IPS-11a (cell line): Measurements from ENCODE around the gene SYNPO2.
"Not testable (repeated sequence)": the region's sequence is repeated elsewhere in the genome, so short reads cannot be mapped to it uniquely, and the experiment has no call there.

ENCODE experiments used
- H3K4me3 ChIP-seq: one replicate; pipeline ENCODE4 v1.5.1; 2013; ENCODE audit warnings: low read depth, low read length, control low read depth

Gene SYNPO2

DNA sequence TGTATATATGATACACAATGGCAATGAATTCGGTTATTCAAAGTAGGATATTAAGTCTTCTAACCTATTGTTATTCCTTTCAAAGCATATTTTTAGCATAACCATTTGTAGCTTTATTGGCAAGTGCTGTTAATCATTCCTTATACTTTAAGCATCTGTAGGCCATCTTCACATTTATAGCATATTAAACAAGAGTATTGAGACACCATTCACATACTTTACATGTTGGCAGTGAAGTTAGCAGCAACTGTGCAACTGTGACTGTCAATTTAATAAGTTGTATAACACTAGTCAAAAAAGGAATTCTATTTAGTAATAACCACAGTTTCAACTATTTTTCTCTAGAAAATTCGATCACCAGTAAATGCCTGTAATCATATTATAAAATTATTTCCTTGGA is 139.6 kb downstream of the SYNPO2 start:
- no peak overlapping the region for H3K4me3 ChIP-seq

DNA sequence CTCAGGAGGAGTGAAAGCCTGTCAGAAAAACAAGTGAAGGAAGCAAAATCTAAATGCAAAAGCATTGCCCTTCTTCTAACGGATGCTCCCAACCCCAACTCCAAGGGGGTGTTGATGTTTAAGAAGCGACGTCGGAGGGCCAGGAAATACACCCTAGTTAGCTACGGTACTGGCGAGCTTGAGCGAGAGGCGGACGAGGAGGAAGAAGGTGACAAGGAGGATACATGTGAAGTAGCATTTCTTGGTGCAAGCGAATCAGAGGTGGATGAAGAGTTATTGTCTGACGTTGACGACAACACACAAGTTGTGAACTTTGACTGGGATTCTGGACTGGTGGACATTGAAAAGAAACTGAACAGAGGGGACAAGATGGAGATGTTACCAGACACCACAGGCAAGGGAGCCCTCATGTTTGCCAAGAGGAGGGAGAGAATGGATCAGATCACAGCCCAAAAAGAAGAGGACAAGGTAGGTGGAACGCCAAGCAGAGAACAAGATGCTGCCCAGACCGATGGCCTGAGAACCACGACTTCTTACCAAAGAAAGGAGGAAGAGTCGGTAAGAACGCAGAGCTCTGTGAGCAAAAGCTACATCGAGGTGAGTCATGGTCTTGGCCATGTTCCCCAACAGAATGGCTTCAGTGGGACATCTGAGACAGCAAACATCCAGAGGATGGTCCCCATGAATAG is 141.3 kb downstream of the SYNPO2 start:
- H3K4me3 ChIP-seq, result no peak overlapping the region

DNA sequence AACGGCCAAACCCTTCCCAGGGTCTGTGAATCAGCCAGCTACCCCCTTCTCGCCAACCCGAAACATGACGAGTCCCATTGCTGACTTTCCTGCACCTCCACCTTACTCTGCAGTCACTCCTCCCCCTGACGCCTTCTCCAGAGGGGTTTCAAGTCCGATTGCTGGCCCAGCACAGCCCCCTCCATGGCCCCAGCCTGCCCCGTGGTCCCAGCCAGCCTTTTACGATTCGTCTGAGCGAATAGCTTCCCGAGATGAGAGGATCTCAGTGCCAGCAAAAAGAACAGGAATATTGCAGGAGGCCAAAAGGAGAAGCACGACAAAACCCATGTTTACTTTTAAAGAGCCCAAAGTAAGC is 141.9 kb downstream of the SYNPO2 start:
- H3K4me3 ChIP-seq, result no peak overlapping the region

DNA sequence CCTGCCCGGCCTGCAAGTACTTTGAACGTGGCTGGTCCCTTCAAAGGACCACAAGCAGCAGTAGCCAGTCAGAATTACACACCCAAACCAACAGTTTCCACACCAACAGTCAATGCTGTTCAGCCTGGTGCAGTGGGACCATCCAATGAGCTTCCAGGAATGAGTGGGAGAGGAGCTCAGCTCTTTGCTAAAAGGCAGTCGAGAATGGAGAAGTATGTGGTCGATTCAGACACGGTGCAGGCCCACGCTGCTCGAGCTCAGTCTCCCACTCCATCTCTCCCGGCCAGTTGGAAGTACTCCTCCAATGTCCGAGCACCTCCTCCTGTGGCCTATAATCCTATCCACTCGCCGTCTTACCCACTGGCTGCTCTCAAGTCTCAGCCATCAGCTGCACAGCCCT is 142.6 kb downstream of the SYNPO2 start:
- H3K4me3 ChIP-seq, result no peak overlapping the region

DNA sequence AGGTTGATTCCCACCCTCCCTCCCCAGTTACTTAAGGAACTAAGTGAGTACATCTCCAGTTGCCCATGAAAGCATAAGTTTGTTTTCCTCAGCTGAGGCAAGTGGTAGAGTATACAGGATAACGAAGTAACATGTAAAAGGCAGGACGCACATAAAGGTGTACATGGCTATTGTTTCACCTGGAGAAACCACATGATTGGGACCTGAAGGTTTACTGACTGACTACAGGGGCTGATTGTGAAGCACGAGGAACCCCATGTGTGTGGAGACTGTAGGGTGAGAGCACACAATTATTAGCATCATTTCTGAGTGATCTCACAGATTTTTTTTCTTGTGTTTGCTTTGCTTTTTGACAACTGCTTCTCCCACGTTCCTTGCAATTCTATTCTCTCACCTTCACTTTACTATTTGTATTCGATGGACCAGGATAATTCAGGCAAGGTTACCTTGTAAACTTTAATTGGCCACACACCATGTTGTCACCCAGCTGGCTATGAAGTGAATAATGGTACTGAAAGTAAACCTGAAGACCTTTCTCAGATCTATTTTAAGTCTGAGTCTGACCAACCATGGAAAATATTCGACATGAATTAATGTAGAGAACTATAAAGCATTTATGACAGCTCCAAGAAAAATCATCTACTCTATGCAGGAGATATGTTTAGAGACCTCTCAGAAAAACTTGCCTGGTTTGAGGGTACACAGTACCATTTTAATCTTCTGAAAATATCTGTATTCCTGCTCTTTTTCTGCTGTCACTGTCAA is 144.4 kb downstream of the SYNPO2 start:
- no peak overlapping the region for H3K4me3 ChIP-seq

DNA sequence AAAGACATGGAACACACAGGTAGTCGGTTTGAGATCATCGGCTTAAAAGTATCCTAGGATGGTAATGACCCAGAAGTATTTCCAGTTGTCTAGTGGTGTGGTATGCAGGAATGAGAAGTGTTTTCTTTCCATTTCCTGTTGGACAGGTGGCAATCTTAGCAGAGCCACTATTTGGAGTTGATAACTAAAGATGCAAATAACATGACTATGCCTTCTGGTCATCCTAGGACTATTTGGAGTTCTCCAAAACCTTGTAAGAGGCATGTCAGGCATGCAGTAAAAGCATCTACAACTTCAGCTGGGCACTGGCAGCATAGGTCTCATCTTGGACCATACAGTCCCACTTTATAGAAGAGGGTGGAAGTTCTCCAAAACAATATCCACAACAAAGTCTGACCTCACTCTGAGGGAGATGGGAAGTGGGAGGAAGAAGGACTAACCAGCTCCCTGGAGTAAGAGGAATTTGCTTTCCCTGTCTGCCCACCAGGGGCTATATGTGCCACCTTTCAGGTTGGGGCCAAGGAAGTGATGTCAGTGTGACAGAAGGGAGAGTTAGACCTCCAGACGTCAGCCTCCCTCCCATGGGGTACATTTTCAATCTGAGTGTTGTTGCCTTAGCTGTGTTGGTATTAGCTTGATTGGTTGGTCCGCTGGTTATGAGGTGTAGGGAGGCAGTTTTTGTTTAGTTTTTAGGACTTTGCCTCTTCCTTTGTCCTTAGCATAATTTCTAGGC is 145.8 kb downstream of the SYNPO2 start:
- H3K4me3 ChIP-seq, result no peak overlapping the region

DNA sequence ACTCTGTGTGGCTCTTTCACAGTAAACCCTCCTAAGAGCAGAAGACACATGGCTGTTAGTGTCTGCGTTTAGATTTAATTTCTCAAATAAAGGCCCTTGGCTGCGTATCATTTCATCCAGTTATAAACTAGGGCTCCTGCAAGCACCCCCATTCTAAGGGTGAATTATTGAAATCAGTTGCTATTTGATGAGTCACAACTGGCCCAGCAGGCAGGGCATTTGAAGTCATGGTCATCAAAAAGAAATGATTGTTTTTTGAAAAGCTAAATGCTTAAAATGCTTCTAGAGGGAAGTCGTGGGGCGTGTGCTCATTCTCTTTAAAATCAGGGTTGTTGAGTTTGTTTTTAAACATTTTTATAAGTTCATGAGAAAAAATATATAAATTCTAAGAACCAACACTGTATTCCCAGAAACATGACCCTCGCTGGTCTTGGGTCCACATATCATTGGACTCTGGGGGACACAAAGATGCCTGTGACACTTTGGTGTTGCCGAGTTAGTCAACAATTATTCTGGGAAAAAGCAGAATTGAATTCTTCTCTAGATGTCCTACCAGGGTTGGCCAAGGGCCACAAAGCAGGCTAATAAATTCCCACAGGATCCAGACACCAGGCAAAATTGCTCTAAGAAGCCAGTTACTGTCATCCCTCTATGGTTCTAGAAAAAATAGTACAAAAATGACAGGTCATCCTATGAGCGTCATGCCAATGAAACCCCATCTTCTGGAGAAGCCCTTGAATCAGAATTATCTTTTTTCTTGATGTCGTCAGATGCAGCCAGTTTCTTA is 147.5 kb downstream of the SYNPO2 start:
- no peak overlapping the region for H3K4me3 ChIP-seq

DNA sequence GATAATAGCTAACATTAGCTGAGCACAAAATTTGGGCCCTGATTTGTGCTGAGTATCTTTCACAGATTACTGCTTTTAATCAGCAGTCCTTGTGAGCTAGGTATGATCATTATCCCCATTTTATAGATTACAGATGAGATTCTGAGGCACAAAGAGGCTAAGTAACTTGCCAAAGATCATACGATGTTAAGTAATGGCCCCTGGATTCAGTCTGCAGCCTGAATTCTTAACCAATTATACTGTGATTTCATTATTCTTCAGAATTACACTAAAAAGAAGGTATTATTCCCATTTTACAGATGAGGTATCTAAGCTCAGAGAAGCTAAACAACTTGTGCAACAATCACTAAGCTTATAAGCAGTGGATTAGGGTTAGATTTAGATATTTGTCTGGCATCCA is 149.1 kb downstream of the SYNPO2 start:
- no peak overlapping the region for H3K4me3 ChIP-seq

DNA sequence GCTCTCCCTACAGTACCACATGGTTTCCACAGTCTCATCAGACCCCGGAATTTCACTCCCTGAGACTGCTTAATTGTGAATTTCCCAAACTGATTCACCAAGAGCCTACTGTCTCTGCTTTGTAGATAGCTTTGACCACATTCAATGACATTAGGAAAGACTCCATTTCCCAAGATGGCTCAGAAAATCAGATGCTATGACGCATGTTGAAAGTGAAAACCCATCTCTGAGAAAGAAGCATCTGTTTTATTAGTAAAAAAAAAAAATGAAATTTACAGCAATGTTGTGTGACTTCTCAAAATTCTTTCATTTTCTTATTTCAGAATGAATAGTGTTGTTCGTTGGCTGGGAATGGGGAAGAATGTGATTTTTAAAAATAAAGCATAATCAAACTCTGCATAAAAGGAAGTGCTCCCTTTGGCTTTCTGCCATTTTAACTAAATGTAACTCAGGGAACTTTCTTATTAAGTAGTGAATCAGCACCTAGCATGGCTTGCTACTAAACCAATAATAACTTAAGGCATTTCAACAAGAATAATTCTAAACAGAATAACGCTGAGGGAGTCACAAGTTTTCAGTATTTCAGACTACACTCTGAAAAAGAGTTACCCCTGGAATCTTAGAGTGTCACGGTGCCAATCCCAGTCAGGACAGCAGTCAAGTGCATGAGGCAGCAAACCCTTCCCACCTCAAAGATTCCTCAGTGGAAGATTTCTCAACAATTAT is 149.6 kb downstream of the SYNPO2 start:
- H3K4me3 ChIP-seq, result no peak overlapping the region

DNA sequence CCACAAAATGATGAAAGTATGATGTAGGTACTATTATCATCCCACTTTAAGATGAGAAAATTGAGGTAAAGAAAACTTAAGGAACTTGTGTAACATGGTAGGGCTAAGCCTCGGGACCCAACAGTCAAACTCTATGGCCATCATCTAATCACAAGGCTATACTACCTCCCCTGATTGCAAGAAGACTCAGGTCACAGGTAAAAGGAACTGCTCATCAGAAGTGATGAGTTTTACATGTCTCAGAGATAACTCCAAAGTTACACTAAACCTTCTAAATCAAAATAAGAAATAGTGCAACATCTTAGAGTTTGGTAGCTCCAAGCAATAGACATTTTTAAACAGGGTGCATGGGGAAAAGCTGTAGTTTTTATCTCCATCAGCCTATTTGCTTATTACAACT is 150.5 kb downstream of the SYNPO2 start:
- H3K4me3 ChIP-seq, result no peak overlapping the region

DNA sequence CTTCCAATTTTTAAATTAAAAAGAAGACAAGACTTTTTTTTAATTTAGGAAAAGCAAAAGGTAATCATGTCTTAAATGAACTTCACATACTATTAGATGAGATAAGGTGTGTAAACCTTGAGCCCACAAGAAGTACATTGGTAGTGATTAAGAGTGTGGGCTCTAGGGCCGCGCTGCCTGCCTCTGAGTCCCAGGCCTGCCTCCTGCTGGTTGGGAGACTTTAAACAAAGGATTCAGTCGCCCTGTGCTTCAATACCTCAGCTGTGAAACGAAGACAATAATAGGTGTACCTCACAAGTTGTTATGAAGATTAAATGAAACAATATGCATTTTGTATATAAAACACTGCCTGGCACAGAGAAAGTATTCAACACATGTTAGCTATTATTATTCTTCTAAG is 151.1 kb downstream of the SYNPO2 start:
- H3K4me3 ChIP-seq, result no peak overlapping the region

DNA sequence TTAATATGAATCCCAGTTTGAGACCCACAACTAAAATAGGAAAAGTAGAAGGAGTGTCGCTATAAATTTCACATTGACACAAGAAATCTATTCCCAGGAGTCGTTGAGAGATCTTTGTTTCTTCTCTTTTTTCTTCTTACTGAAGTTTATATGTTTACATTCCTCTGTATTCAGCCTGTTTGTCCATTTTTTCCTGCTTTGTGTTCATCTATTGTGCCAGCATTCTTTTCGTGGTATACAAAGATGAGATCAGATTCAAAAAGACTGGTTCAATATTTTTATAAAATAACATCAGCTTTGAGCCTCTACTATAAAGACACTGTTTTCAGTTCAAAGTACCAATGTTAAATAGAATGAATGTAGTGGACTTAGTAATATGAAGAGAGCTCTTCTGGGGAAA is 151.6 kb downstream of the SYNPO2 start:
- H3K4me3 ChIP-seq, result no peak overlapping the region

DNA sequence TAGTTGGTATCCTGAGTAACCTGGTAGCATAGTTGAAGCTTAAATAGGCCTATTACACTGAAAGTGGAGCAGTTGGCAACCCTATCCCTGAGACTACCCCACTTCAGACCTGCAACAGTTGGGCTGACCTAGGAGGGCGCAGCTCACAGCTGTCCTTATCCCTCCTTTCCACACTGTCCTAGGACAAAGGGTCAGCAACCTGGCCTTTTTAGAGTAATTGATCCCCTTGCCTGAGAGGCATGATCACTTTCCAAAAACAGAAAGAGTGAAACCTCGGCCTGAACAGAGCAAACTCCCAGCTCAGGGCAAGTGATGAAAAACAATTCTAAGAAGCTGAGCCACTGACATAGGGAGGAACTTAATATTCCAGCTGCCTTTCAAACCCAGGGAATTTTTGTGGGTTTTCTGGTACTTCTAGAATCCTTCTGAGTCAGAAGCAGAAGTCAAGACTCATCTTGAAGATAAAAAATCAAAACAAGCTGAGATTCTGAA is 152.1 kb downstream of the SYNPO2 start:
- H3K4me3 ChIP-seq, result no peak overlapping the region

DNA sequence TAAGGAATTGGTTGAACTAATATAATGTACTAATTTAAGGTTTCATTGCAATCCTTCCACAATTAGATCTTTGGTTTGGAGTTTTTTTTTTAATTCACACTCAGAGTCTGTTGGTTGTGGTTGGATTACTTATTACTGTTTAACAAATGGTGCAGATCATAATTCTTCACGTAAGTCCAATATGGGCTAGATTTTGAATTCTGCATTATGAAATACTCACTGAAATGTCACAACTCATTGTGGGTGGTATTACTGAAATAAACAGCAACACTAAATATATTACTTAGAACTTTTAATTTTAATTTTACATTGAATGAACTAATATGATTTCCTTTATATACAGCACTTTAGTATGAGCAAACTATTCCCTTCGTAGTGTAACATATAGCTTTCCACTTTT is 152.7 kb downstream of the SYNPO2 start:
- no peak overlapping the region for H3K4me3 ChIP-seq

DNA sequence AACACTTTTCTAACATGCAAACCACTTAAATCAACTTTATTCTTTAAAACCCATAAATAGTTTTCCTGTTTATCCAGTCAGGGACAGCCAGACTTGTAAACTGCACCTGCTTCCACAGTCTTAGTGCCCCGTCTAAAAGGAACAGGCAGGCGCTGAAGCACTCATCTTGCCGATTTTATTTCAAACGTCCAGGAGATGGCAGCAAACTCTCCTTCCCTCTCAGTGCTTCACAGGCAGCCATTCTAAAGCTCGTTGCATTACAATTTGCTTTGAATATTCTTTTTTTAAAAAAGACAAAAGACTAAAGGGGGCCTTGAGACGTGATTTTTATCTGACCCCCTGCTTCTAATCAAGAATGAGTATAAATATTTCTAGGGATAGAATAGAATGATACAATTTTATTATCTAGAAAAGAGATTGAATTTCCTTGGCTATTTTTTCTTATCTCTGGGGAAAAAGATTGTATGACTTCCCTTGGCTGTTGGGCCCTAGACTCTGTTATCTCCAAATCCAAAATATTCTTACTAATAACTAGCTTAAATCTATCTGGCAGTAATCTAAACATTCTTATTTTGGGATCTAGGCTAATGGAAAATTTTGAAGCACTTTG is 153.4 kb downstream of the SYNPO2 start:
- H3K4me3 ChIP-seq, result no peak overlapping the region

DNA sequence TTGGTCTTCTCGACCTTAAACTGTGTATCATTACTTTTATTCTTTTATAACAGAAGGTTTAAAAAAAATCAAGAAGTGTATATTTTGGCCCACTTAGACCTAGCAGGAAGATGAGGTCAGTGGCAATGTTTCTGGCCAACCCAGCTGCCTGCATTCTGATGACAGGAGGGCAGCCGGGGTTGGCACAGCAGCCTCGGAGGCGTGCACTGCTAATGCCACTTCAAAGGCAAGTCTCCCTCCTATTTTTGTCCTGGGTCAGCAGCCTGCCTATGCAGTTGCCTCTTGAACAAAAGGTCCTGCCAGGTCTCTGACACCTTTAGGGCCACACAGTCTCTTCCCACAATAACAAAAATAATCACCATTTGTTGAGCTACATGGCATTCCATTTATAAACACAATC is 157.6 kb downstream of the SYNPO2 start:
- H3K4me3 ChIP-seq, result no peak overlapping the region

DNA sequence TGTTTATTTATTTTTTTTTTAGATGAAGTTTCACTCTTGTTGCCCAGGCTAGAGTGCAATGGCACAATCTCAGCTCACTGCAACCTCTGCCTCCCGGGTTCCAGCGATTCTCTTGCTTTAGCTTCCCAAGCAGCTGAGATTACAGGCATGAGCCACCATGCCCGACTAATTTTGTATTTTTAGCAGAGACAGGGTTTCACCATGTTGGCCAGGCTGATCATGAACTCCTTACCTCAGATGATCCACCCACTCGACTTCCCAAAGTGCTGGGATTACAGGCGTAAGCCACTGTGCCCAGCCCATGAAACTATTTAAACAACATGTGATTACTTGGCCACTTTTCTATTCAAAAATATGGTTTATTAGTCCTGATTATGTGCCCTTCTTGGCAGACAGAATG is 158.4 kb downstream of the SYNPO2 start:
- H3K4me3 ChIP-seq, result not testable (repeated sequence)

DNA sequence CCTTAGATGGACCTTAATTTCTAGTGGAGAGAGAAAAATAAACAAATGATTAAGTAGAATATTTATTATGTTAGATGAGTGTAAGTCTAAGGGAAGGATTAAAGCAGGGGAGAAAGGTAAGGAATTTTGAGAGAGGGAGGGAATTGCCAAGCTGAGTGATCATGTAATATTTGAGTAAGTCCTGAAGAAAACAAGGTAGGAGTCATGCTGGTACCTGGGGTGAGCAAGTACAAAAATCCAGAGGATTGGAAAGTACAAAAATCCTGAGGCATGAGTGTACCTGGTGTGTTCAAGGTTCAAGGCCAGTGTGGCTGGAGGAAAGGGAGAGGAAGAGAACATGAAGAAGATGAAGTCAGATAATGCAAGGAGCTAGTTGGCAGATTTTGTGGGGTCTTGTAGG is 159.8 kb downstream of the SYNPO2 start:
- H3K4me3 ChIP-seq, result no peak overlapping the region

DNA sequence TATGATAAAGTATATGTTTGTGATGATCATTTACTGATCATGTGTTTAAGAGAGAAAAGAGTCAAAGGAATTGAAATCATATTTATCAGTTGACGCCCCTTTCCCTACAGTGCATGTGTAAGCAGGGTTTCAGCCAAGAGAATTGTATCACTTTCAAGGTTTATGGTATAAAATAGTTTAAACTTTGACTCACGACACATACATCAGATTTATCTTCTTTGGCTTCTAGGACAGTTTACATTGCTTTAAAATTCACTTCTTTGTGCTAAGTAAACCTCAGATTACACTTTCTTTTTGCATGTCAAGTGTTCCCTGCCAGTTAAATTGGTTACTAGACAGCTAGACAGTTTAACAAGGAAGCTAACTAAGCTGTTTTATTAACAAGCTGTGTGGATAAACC is 160.7 kb downstream of the SYNPO2 start:
- no peak overlapping the region for H3K4me3 ChIP-seq

DNA sequence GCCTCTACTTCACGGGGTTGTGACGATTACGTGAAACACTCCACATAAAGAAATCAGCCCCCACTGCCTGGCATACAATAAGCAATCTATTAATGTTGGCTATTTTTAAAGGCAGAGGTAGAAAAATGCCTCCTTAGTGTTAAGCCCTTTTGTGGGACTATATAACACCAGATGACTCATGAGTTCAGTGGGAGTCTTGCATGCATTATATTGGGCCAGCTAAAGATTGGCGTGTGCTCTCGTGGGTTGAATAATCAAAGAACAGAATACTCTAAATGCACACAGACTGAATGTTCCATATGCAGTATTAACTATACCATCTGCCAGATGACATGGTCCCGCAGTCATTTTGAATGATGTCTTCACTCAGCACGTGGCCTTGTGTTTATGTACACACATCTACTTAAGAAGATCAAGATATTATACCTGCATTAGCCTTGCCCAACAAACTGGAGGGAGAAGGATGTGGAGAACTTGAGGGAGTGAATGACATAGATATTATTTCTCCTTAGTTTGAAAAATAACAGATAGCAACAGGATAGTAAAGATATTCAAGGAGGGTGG is 162.0 kb downstream of the SYNPO2 start:
- no peak overlapping the region for H3K4me3 ChIP-seq
